Left ventricle myocardium inferior (tissue), 1 donor: ENCODE measurements around the gene VAV2. TPM values are rescaled to one million over a fixed set of nuclear protein-coding genes. Genes with fewer than 3 reads are reported as not detected.

Experiments
- DNase-seq: peaks from one replicate; pipeline ENCODE4 v3.0.0-alpha.2; 2020
- H3K27ac ChIP-seq: fragments of 200-600 bp; replicated peaks from 2 replicates; pipeline ENCODE4 v1.8.0; 2021
- H3K27me3 ChIP-seq: fragments of 200-600 bp; 2 replicates; pipeline ENCODE4 v1.8.0; 2021; ENCODE audit warnings: low read depth
- H3K36me3 ChIP-seq: fragments of 200-600 bp; 2 replicates; pipeline ENCODE4 v1.8.0; 2021
- H3K4me1 ChIP-seq: fragments of 200-600 bp; 2 replicates; pipeline ENCODE4 v1.8.0; 2021
- H3K4me3 ChIP-seq: fragments of 200-600 bp; 2 replicates; pipeline ENCODE4 v1.8.0; 2021; ENCODE audit warnings: mild to moderate bottlenecking, moderate library complexity
- H3K9me3 ChIP-seq: fragments of 200-600 bp; replicated peaks from 2 replicates; pipeline ENCODE4 v1.8.0; 2021
- CTCF ChIP-seq: fragments of 200-600 bp; IDR thresholded peaks from 2 replicates; pipeline ENCODE4 v1.8.0; 2021; ENCODE audit warnings: antibody characterized with exemption, mild to moderate bottlenecking, borderline replicate concordance
- intact Hi-C: fragments of 100-400 bp; cut with micrococcal nuclease; formaldehyde crosslinking; loops from one replicate; pipeline ENCODE4 v1.11.0; 2022
- total RNA-seq: library from RNA; stranded (reverse); fragmentation: NEBNext Ultra II Directional; extraction: Animal tissue kit (Norgen Biotek cat#: 25700); gene quantifications from one replicate; pipeline ENCODE4 v1.2.1, GENCODE V29; 2021
- donor health status: DM: no; HTN: yes; CAD: no; lungs with severe emphysema.

The VAV2 gene
- total RNA-seq, 1 donor from 2014 or later, result 4.1 TPM

DNA sequence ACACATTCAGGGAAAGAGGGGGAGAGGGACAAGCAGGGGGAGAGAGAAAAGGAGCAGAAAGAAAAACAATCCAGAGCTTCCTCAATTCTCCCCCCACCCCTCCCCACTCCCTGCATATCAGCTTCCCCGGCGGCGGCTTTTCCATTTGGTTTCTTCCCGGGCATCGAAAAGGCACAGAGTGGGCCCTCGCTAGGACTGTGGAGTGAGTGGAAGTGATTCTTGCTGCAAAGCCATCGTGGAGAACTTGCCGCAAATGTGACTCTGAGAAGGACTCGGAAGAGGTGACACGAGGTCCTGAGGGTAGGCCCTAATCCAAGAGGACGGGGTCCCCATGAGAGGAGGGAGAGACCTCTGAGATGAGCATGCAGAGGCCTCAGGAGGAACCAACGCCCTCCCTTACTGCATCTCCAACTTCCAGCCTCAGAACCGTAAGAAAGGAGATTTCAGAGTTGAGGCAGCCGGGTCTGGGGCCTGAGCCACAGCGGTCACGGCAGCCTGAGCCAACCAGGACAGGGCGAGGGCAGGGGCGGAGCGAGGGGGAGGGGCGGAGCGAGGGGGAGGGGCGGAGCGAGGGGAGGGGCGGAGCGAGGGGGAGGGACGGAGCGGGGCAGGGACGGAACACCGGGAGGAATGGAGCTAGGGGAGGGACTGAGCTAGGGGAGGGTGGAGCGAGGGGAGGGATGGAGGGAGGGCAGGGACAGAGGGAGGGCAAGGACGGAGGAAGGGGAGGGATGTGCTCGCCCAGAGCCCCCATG lies 232.8 kb downstream of the VAV2 start:
- peaks cover 11% of the 10 kb centered on the region for H3K36me3 ChIP-seq
- peaks cover 3% of the 10 kb centered on the region for H3K9me3 ChIP-seq
- peak overlapping the region; percentile 25 for H3K4me3 ChIP-seq
- intact Hi-C loops, result no loop called here
- peak; percentile 55 for DNase-seq
- no peak for TF ChIP-seq CTCF
- H3K27me3 ChIP-seq, result peaks cover 35% of the 10 kb centered on the region
- no peaks in the 10 kb centered on the region for H3K4me1 ChIP-seq
- H3K27ac ChIP-seq, result peak overlapping the region; percentile 38

DNA sequence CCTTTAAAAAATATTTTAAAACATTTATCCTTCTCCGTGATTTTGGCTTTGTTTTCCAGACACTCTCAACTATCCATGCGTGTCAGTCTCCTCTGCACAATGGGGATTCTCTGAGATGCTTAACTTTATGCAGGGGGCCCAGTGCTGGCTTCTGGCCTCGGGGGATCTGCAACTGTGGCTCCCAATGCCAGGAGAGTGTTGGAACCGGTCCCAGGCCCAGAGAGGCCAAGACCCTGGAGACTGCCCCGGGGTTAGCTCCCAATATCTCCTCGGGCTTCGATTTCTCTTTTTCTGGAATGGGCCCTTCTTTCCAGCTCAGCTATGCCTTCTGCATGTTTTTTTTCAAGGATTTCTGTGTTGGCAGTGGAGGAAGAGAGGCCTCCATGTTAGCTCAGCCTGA lies 233.9 kb downstream of the VAV2 start:
- no peak for TF ChIP-seq CTCF
- Histone ChIP-seq H3K9me3 (no peaks in the 10 kb centered on the region), H3K36me3 (peaks cover under 1% of the 10 kb centered on the region), H3K27ac (no peak overlapping the region), H3K27me3 (peaks cover 44% of the 10 kb centered on the region), H3K4me3 (no peak overlapping the region), H3K4me1 (no peaks in the 10 kb centered on the region)
- DNase-seq, result no peak
- intact Hi-C loops, result no loop called here

DNA sequence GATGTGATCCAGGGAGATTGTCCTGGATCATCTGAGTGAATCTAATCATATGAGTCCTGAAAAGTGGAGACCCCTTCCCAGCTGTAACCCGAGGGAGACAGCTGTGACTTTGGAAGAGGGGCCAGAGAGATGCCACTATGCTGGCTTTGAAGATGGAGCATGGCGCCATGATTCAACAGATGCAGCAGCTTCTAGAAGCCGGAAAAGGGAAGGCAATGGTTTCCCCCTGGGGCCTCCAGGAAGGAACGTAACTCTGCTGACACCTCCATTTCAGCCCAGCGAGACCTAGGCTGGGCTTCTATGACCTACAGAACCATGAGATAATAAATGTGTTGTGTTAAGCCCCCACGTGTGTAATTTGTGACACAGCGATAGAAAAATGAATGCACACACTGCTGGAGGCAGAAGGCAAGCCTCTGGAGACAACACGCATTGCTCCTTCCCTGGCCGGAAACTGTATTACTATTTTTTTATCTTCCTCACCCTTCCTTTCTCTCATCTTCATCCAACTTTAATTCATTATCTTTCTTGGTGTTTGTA lies 237.4 kb downstream of the VAV2 start:
- H3K4me3 ChIP-seq, result no peak overlapping the region

GRCh38 chr9:133754187-133754586 lies 237.9 kb downstream of the VAV2 start:
- Histone ChIP-seq H3K9me3 (no peaks in the 10 kb centered on the region), H3K4me1 (no peaks in the 10 kb centered on the region), H3K27ac (no peak overlapping the region), H3K27me3 (peaks cover 71% of the 10 kb centered on the region), H3K4me3 (no peak overlapping the region), H3K36me3 (no peaks in the 10 kb centered on the region)
- no peak for DNase-seq
- TF ChIP-seq CTCF, result no peak
- intact Hi-C loops, result no loop called here

More for the DNA sequence above, 237.4 kb downstream of the VAV2 start:
- Histone ChIP-seq H3K27me3 (peaks cover 68% of the 10 kb centered on the region), H3K4me1 (no peaks in the 10 kb centered on the region), H3K36me3 (no peaks in the 10 kb centered on the region), H3K9me3 (no peaks in the 10 kb centered on the region), H3K27ac (no peak overlapping the region)
- intact Hi-C loops, result no loop called here
- no peak for TF ChIP-seq CTCF
- no peak for DNase-seq

DNA sequence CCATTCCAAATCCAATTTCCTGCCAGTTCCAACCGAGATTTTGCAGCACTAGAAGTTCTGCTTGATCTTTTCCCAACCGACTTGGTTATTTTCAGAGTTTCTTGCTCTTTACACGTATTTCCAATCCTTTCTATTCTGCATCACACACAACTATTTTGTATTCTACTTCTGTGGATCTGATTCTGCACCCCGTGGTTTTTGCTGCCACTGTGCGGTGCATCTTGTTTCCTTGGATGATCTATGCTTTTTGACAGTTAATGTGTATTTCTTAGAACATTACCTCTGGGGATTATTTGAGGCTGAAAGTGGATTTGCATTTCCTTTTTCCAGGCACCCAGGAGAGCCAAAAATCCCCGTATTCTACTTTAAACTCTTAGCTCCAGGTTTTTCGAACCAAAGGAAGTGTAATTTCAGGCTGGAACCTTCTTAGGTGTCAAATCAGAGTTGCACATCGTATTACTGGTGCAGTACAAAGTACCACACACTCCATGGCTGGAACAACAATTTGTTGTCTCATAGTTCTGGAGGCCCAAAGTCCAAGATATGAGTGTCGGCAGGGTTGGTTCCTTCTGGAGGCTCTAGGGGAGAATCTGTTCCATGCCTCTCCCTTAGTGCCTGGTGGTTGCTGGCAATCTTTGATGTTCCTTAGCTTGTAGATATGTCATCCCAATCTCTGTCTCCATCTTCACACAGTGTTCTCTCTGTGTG lies 239.2 kb downstream of the VAV2 start:
- no peak for TF ChIP-seq CTCF
- no peak overlapping the region for H3K4me3 ChIP-seq
- H3K4me1 ChIP-seq, result no peaks in the 10 kb centered on the region
- H3K27ac ChIP-seq, result no peak overlapping the region
- peaks cover 81% of the 10 kb centered on the region for H3K27me3 ChIP-seq
- no peaks in the 10 kb centered on the region for H3K9me3 ChIP-seq
- H3K36me3 ChIP-seq, result no peaks in the 10 kb centered on the region
- no peak for DNase-seq
- intact Hi-C loops, result no loop called here
